Astrocyte of the spinal cord (primary cell): Measurements from ENCODE around the gene N4BP2.

Source experiments
- DNase-seq: peaks from one replicate; pipeline ENCODE4 v3.0.0; 2011; ENCODE audit warnings: low read depth, low spot score
- H3K4me3 ChIP-seq: 2 replicates; pipeline ENCODE4 v1.5.1; 2011; ENCODE audit warnings: low read depth, mild to moderate bottlenecking, low read length, moderate library complexity
- CTCF ChIP-seq: IDR thresholded peaks from 2 replicates; pipeline ENCODE4 v1.5.1; 2012; ENCODE audit warnings: low read depth, mild to moderate bottlenecking, low read length, inconsistent platforms
- in situ Hi-C: cut with HindIII; loops from 2 replicates; pipeline ENCODE4 v1.10.0; 2017; ENCODE audit warnings: low sequenced_read_pairs

Gene N4BP2

GRCh38 chr4:40114206-40114605, 57.6 kb downstream of the N4BP2 start:
- no peak for TF ChIP-seq CTCF
- no peak for DNase-seq
- in situ Hi-C loops: no loop called here
- H3K4me3 ChIP-seq: no peak overlapping the region

GRCh38 chr4:40118861-40119260, 62.2 kb downstream of the N4BP2 start:
- no peak for DNase-seq
- TF ChIP-seq CTCF: no peak
- in situ Hi-C loops: no loop called here
- H3K4me3 ChIP-seq: no peak overlapping the region

GRCh38 chr4:40119344-40119743, 62.7 kb downstream of the N4BP2 start:
- in situ Hi-C loops: no loop called here
- no peak for TF ChIP-seq CTCF
- DNase-seq: no peak
- H3K4me3 ChIP-seq: no peak overlapping the region

- in situ Hi-C loops: no loop called here
- TF ChIP-seq CTCF: no peak
- no peak overlapping the region for H3K4me3 ChIP-seq
- peak; percentile 79 for DNase-seq
These were observed 64.9 kb downstream of the N4BP2 start for GRCh38 chr4:40121515-40121914.

GRCh38 chr4:40122941-40123340, 66.3 kb downstream of the N4BP2 start:
- in situ Hi-C loops: no loop called here
- H3K4me3 ChIP-seq: no peak overlapping the region
- no peak for DNase-seq
- no peak for TF ChIP-seq CTCF

GRCh38 chr4:40124690-40125089, 68.0 kb downstream of the N4BP2 start:
- in situ Hi-C loops: no loop called here
- TF ChIP-seq CTCF: no peak
- no peak overlapping the region for H3K4me3 ChIP-seq
- DNase-seq: no peak
